Epithelial cell of alveolus of lung (primary cell): ENCODE measurements around the gene ZNF615. TPM values are rescaled to one million over a fixed set of nuclear protein-coding genes. Genes with fewer than 3 reads are reported as not detected.

Source experiments
- total RNA-seq: library from RNA; depleted of rRNA; stranded (reverse); fragments of >200 nt; gene quantifications from 2 replicates; pipeline ENCODE4 v1.2.1, GENCODE V29; 2015

The ZNF615 gene
- total RNA-seq, result 2.8 and 12.5 TPM in 2 replicates

GRCh38 chr19:52007806-52008557 lies at the start of gene ZNF615:
Gene ZNF615, minus strand, starts transcription at chr19:52008211. Its CDS starts 4,500 bp downstream, at chr19:52003711.

GRCh38 chr19:52048555-52049501 lies 40.8 kb upstream of the ZNF615 start, which contains the start of gene ZNF432:
Gene ZNF432, minus strand, starts transcription at chr19:52048838. Its CDS starts 1,970 bp downstream, at chr19:52046868.

GRCh38 chr19:52028027-52028779 lies 20.2 kb upstream of the ZNF615 start, which contains the start of gene ZNF614:
Gene ZNF614, minus strand, starts transcription at chr19:52028379. Its CDS starts 2,634 bp downstream, at chr19:52025745.

GRCh38 chr19:51986309-51987291 lies 21.4 kb downstream of the ZNF615 start, which contains the start of gene ZNF350:
Gene ZNF350, minus strand, starts transcription at chr19:51986840. Its CDS starts 12,480 bp downstream, at chr19:51974360.

Other genes starting within 250 kb of the ZNF615 start
- gene FPR2, start 247.0 kb downstream of the ZNF615 start, total RNA-seq, result not detected in 2 replicates
- gene FPR3, start 213.1 kb downstream of the ZNF615 start, total RNA-seq, result under 0.01 TPM in 1 of 2 replicates, not detected in the other
- gene ZNF577, start 120.3 kb downstream of the ZNF615 start, total RNA-seq, result 1.9 and 9.2 TPM in 2 replicates
- gene ZNF649, start 103.2 kb downstream of the ZNF615 start, total RNA-seq, result 5.4 and 7.7 TPM in 2 replicates
- gene ZNF613, start 80.7 kb downstream of the ZNF615 start, total RNA-seq, result 3.0 and 4.9 TPM in 2 replicates
- gene ZNF350, start 21.4 kb downstream of the ZNF615 start, total RNA-seq, result 4.0 and 11.0 TPM in 2 replicates
- gene ZNF614, start 20.2 kb upstream of the ZNF615 start, total RNA-seq, result 7.0 and 10.0 TPM in 2 replicates
- 3.6 and 10.6 TPM in 2 replicates for gene ZNF432, start 40.6 kb upstream of the ZNF615 start, total RNA-seq
- 4.9 and 9.1 TPM in 2 replicates for gene ZNF841, start 87.6 kb upstream of the ZNF615 start, total RNA-seq
- 5.9 and 11.8 TPM in 2 replicates for gene ZNF616, start 131.7 kb upstream of the ZNF615 start, total RNA-seq
- 2.7 and 6.0 TPM in 2 replicates for gene ZNF836, start 163.4 kb upstream of the ZNF615 start, total RNA-seq
- gene PPP2R1A, start 181.8 kb upstream of the ZNF615 start, total RNA-seq, result 231 and 295 TPM in 2 replicates